Measurements from ENCODE around the gene PDCD1. TPM values are rescaled to one million over a fixed set of nuclear protein-coding genes. Genes with fewer than 3 reads are reported as not detected.

PDCD1 gene
- total RNA-seq, 1 donor: not detected

DNA sequence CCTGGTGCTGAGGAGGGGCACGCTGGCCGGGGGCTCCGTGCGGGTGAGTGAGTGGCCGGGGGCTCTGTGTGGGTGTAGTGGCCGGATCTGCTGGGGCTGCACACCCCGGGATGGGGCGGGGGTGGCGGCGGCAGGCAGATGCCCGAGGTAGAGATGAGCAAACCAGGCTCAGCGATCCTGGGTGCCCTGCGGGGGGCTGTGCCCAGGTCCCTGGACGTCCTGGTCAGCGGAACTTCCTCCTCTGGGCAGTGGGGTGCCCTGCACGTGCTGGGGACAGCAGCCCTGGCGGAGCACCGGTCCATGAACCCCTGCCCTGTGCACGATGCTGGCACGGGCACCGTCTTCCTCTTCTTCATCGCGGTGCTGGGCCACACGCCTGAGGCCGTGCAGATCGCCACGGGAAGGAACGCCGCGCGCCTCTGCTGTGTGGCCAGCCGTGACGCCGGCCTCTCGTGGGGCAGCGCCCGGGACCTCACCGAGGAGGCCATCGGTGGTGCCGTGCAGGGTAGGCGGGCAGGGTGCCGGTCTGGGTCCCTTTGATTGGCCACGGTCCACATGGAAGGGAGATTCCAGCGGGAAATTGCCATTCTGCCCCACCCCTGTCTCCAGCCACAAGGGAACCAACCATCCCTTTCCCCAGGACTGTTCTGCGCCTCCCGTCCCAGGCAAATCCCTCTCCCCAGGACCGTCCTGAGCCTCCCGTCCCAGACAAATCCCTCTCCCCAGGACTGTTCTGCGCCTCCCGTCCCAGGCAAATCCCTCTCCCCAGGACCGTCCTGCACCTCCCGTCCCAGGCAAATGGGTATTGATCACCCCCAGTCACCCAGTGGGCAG lies 43.8 kb downstream of the PDCD1 start:
- DNase-seq (ENCODE audit: low read depth): no peak
- H3K4me3 ChIP-seq (ENCODE audit: low read depth, low read length): no peak overlapping the region
- TF ChIP-seq, protein P1, sequence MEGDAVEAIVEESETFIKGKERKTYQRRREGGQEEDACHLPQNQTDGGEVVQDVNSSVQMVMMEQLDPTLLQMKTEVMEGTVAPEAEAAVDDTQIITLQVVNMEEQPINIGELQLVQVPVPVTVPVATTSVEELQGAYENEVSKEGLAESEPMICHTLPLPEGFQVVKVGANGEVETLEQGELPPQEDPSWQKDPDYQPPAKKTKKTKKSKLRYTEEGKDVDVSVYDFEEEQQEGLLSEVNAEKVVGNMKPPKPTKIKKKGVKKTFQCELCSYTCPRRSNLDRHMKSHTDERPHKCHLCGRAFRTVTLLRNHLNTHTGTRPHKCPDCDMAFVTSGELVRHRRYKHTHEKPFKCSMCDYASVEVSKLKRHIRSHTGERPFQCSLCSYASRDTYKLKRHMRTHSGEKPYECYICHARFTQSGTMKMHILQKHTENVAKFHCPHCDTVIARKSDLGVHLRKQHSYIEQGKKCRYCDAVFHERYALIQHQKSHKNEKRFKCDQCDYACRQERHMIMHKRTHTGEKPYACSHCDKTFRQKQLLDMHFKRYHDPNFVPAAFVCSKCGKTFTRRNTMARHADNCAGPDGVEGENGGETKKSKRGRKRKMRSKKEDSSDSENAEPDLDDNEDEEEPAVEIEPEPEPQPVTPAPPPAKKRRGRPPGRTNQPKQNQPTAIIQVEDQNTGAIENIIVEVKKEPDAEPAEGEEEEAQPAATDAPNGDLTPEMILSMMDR (IDR thresholded peaks at IDR 0.05; ENCODE audit: insufficient read depth, low read length): no peak

DNA sequence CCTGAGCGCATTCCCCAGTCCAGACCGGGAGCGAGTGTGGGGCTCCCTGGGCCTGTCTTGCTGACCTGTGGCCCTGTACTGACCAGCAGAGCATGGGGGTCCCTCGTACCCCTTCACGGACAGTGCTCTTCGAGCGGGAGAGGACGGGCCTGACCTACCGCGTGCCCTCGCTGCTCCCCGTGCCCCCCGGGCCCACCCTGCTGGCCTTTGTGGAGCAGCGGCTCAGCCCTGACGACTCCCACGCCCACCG lies 44.4 kb downstream of the PDCD1 start:
- no peak for DNase-seq (ENCODE audit: low read depth)

DNA sequence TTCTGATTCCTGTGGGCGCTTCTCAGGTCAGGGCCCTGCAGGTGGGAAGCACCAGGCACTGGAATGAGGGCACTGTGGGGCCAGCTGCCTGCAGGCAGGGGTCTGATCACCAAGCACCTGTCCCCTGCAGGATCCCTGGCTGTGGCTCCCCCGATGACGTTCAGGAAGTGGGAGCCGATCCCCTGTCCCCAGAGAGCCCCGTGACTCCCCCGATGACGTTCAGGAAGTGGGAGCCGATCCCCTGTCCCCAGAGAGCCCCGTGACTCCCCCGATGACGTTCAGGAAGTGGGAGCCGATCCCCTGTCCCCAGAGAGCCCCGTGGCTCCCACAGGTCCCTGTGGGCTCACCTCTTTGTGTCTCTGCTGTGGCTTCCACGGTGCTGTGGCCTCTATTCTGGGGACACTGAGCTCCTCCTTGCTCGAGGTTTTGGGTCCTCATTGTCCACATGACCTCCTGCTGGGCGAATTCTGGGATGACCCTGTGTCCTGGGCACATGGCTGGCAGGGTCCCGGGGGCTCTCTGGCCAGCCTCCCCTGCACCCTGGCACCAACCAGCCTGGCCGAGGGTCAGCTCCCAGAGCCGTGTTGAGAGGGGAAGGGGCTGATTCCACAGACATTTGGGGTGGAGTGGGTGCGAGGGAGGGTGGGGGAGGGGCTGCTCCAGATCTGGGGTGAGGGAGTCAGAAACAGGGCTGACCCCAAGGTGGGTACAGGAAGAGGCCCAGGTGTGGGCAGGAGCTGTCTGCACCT lies 44.9 kb downstream of the PDCD1 start:
- TF ChIP-seq, protein P1 (IDR thresholded peaks at IDR 0.05; ENCODE audit: insufficient read depth, low read length): no peak
- DNase-seq (ENCODE audit: low read depth): no peak
- H3K4me3 ChIP-seq (ENCODE audit: low read depth, low read length): no peak overlapping the region

More for the DNA sequence above, 44.4 kb downstream of the PDCD1 start:
- TF ChIP-seq, protein P1 (IDR thresholded peaks at IDR 0.05; ENCODE audit: insufficient read depth, low read length): no peak
- no peak overlapping the region for H3K4me3 ChIP-seq (ENCODE audit: low read depth, low read length)

DNA sequence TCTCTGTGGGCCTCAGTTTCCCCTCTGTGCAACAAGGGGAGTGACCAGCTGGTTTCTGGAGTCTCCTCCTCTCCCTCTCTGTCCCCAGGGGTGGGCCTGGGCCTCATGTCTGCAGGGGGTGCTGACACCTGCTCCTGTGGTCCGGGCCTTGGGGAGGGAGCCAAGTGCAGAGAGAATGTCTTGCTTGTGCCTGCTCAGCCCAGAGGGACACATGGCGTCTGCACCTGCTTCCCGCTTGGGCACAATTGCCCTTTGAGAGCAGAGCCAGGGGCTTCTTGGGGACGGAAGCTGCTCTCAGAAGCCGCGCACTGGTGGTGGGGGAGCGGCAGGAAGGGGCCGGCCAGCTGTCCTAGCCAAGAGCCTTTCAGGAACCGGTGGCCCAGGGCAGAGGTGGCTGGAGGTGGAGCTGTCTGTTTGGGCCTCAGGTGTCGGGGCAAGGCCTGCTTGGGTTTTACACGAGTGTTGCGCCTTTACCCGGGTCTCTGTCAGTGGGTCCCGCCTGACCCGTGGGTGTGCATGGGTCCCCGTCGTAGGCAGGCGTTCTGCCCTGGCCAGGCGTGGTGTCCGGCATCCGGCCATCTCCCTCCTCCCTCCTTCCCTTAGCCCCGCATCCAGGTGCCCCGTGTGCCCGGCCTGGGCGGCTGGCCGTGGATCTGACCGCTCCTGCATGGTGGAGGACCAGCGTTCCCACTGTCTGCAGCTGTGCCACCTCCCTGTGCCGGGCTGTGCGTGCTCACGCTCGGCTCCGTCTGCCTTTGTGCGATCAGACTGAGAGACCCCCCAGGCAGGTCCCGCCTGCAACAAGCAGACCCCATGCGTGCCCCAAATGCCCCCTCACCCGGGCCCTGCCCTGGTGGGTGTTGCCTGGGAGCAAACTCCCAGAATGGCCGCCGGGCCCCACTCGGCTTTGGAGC lies 45.7 kb downstream of the PDCD1 start:
- DNase-seq (ENCODE audit: low read depth): no peak
- H3K4me3 ChIP-seq (ENCODE audit: low read depth, low read length): no peak overlapping the region
- TF ChIP-seq, protein P1 (IDR thresholded peaks at IDR 0.05; ENCODE audit: insufficient read depth, low read length): no peak

DNA sequence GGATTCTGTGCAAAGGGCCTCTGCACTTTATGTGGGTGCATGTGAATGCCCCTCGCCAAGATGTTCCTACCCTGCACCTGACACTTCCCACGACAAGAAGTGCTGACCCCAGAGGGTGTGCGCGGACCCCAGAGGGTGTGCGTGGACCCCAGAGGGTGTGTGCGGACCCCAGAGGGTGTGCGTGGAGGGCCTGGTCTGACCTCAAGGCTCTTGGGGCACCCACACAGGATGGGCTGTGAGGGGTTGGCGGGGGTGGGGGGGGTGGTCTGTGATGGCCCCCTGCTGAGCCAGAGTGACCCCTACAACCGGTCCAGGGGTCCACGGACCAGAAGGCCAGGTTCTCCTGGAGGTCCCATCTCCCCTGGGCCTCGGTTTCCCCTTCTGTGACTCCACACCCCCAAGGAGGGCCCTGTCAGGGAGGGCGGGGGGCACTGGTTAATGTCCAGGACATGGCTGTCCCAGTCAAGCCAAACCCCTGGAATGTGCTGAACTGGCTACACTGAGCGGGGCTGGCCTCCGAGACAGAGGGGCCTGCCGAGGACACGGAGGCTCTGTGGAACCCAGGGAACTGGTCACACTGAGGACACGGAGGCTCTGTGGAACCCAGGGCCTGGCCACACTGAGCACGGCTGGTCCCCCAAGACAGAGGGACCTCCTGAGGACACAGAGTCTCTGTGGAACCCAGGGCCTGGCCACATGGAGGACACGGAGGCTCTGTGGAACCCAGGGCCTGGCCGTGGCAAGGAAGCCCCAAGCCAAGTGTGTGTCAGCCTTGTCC lies 46.6 kb downstream of the PDCD1 start:
- DNase-seq (ENCODE audit: low read depth): no peak
- H3K4me3 ChIP-seq (ENCODE audit: low read depth, low read length): no peak overlapping the region
- TF ChIP-seq, protein P1 (IDR thresholded peaks at IDR 0.05; ENCODE audit: insufficient read depth, low read length): no peak

All from fibroblast of the aortic adventitia (primary cell).